Neuronal stem cell (in vitro differentiated cells): Measurements from ENCODE around the gene ABCD2.

Source experiments
- DNase-seq: peaks from one replicate; pipeline ENCODE4 v3.0.0-alpha.2; 2013; ENCODE audit warnings: low spot score
- H2AFZ ChIP-seq: one replicate; pipeline ENCODE4 v1.6.1; 2013; ENCODE audit warnings: mild to moderate bottlenecking, low read length, inconsistent platforms
- H2AK5ac ChIP-seq: 2 replicates; pipeline ENCODE4 v1.6.1; 2013; ENCODE audit warnings: low read depth, mild to moderate bottlenecking, inconsistent platforms, low read length, moderate library complexity, mixed read lengths
- H2BK120ac ChIP-seq: 2 replicates; pipeline ENCODE4 v1.6.1; 2013; ENCODE audit warnings: low read depth, mild to moderate bottlenecking, inconsistent platforms, low read length, moderate library complexity, mixed read lengths
- H2BK12ac ChIP-seq: one replicate; pipeline ENCODE4 v1.6.1; 2013; ENCODE audit warnings: low read length, inconsistent platforms
- H2BK15ac ChIP-seq: 2 replicates; pipeline ENCODE4 v1.6.1; 2013; ENCODE audit warnings: mild to moderate bottlenecking, low read length, inconsistent platforms, mixed read lengths
- H2BK5ac ChIP-seq: one replicate; pipeline ENCODE4 v1.6.1; 2013; ENCODE audit warnings: inconsistent platforms, mild to moderate bottlenecking, low read length, moderate library complexity
- H3K14ac ChIP-seq: one replicate; pipeline ENCODE4 v1.6.1; 2013; ENCODE audit warnings: low read length, inconsistent platforms
- H3K18ac ChIP-seq: 2 replicates; pipeline ENCODE4 v1.6.1; 2013; ENCODE audit warnings: low read length, inconsistent platforms
- H3K23ac ChIP-seq: 2 replicates; pipeline ENCODE4 v1.6.1; 2013; ENCODE audit warnings: low read depth, mild to moderate bottlenecking, mixed read lengths, low read length, inconsistent platforms; ENCODE audit not compliant: poor library complexity
- H3K27ac ChIP-seq: replicated peaks from 3 replicates; pipeline ENCODE4 v1.5.1; 2013; ENCODE audit warnings: low read length, inconsistent platforms
- H3K27me3 ChIP-seq, 3 experiments: 2 replicates each; pipeline ENCODE4 v1.6.1; 2013; ENCODE audit warnings: low read length in 3 of 3, mild to moderate bottlenecking in 2 of 3, inconsistent platforms in 1 of 3, low read depth in 1 of 3, mixed read lengths in 1 of 3, moderate library complexity in 1 of 3; ENCODE audit not compliant: control insufficient read depth in 3 of 3, insufficient read depth in 3 of 3
- H3K36me3 ChIP-seq, 2 donors: replicated peaks in 1 of 2; 2 replicates each; pipeline ENCODE4 v1.6.1; 2013; ENCODE audit warnings: low read length in 2 of 2; ENCODE audit not compliant: control insufficient read depth in 2 of 2, insufficient read depth in 2 of 2
- H3K4ac ChIP-seq: 2 replicates; pipeline ENCODE4 v1.6.1; 2013; ENCODE audit warnings: inconsistent platforms, mild to moderate bottlenecking, low read length, moderate library complexity
- H3K4me1 ChIP-seq, 2 donors: 1 replicate in 1 of 2; 2 replicates in 1 of 2; pipeline ENCODE4 v1.6.1; 2013; ENCODE audit warnings: low read length in 2 of 2, low read depth in 1 of 2; ENCODE audit not compliant: control insufficient read depth in 2 of 2, insufficient read depth in 1 of 2
- H3K4me2 ChIP-seq: one replicate; pipeline ENCODE4 v1.6.1; 2013; ENCODE audit warnings: mild to moderate bottlenecking, low read length, inconsistent platforms; ENCODE audit not compliant: insufficient read depth, poor library complexity, severe bottlenecking
- H3K4me3 ChIP-seq, 2 donors: 2 replicates each; pipeline ENCODE4 v1.5.1; 2013; ENCODE audit warnings: low read length in 2 of 2, mild to moderate bottlenecking in 2 of 2, inconsistent platforms in 1 of 2, moderate library complexity in 1 of 2
- H3K79me1 ChIP-seq: one replicate; pipeline ENCODE4 v1.6.1; 2013; ENCODE audit warnings: low read depth, mild to moderate bottlenecking, inconsistent platforms, low read length, moderate library complexity
- H3K9ac ChIP-seq: one replicate; pipeline ENCODE4 v1.6.1; 2013; ENCODE audit warnings: mild to moderate bottlenecking, low read depth, low read length, inconsistent platforms; ENCODE audit not compliant: poor library complexity
- H3K9me3 ChIP-seq, 2 donors: replicated peaks in 1 of 2; 2 replicates each; pipeline versions ENCODE3 to v1.6.1; 2013; ENCODE audit warnings: low read length in 2 of 2, mild to moderate bottlenecking in 2 of 2, inconsistent platforms in 1 of 2, low read depth in 1 of 2, mixed read lengths in 1 of 2, moderate library complexity in 1 of 2; ENCODE audit not compliant: control insufficient read depth in 2 of 2, insufficient read depth in 1 of 2
- H4K8ac ChIP-seq: one replicate; pipeline ENCODE4 v1.6.1; 2013; ENCODE audit warnings: low read depth, mild to moderate bottlenecking, inconsistent platforms, low read length, moderate library complexity
- H4K91ac ChIP-seq: one replicate; pipeline ENCODE4 v1.6.1; 2013; ENCODE audit warnings: low read length, low read depth, mild to moderate bottlenecking, inconsistent platforms; ENCODE audit not compliant: poor library complexity
- WGBS, 2 donors: extraction: QIAGEN DNeasy Blood & Tissue Kit; methylation state at CpG; one replicate each; pipeline ENCODE4 v1.1.7; 2013; ENCODE audit warnings: missing lambda C conversion rate in 2 of 2, mixed read lengths in 1 of 2; ENCODE audit not compliant: insufficient read length in 2 of 2, insufficient replicate concordance in 1 of 2; ENCODE audit errors: extremely low coverage in 2 of 2; 5-methylcytosine and 5-hydroxymethylcytosine counted together

Gene ABCD2

DNA sequence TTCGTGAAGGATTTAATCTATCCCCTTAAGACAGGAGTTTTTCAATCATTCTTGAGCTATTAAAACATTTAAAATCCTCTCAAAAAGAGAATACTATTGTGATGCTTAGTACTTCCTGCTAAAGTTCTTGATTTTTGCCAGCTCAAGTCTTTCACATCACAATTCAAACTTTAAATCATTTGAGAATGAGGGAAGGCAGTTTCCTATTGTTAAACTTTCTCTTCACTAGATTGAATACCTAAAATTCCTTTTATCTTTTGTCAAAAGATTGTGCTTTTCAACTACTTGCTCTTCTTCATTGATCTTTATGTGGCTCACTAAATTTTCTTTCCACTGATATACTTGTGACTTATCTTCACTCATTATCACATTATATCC is 44.1 kb downstream of the ABCD2 start:
- Histone ChIP-seq H3K36me3 (no peaks in the 10 kb centered on the region), H3K9ac (no peak overlapping the region), H2BK5ac (no peak overlapping the region), H3K4me1 (peaks cover 2 to 24% of the 10 kb centered on the region in 2 donors), H2BK120ac (no peak overlapping the region), H2BK15ac (no peak overlapping the region), H2AFZ (peak overlapping the region; percentile 48), H3K27ac (no peak overlapping the region), H3K4me3 (no peak overlapping the region), H3K79me1 (no peaks in the 10 kb centered on the region), H2AK5ac (no peak overlapping the region), H4K8ac (no peak overlapping the region), H3K27me3 (no peaks in the 10 kb centered on the region), H3K14ac (no peak overlapping the region), H3K4me2 (no peak overlapping the region), H2BK12ac (no peak overlapping the region), H3K18ac (no peak overlapping the region), H3K4ac (no peak overlapping the region), H3K9me3 (no peaks in the 10 kb centered on the region), H3K23ac (no peak overlapping the region), H4K91ac (no peak overlapping the region)
- WGBS, 2 donors, result no CpG with 5 or more reads among the region's 1 CpG
- no peak for DNase-seq

- H3K36me3 ChIP-seq, result no peaks in the 10 kb centered on the region
- H3K4me2 ChIP-seq, result no peak overlapping the region
- peak overlapping the region; percentile 48 for H2AFZ ChIP-seq
- no peak overlapping the region for H4K91ac ChIP-seq
- H3K4me1 ChIP-seq, result peaks cover 2 to 24% of the 10 kb centered on the region in 2 donors
- H3K79me1 ChIP-seq, result no peaks in the 10 kb centered on the region
- H3K23ac ChIP-seq, result no peak overlapping the region
- no peak overlapping the region for H2BK5ac ChIP-seq
- WGBS, 2 donors, result no CpG with 5 or more reads among the region's 4 CpGs
- no peak overlapping the region for H3K9ac ChIP-seq
- H3K9me3 ChIP-seq, result no peaks in the 10 kb centered on the region
- H2BK15ac ChIP-seq, result no peak overlapping the region
- H3K14ac ChIP-seq, result no peak overlapping the region
- DNase-seq, result no peak
- no peak overlapping the region for H3K27ac ChIP-seq
- no peak overlapping the region for H2BK120ac ChIP-seq
- no peak overlapping the region for H3K18ac ChIP-seq
- H4K8ac ChIP-seq, result no peak overlapping the region
- no peak overlapping the region for H2BK12ac ChIP-seq
- H2AK5ac ChIP-seq, result no peak overlapping the region
- H3K27me3 ChIP-seq, result no peaks in the 10 kb centered on the region
- no peak overlapping the region for H3K4me3 ChIP-seq
- no peak overlapping the region for H3K4ac ChIP-seq
Measured at GRCh38 chr12:39574785-39575497, 44.7 kb downstream of the ABCD2 start.

- Histone ChIP-seq H3K9ac (no peak overlapping the region), H3K9me3 (peaks cover 0 to 4% of the 10 kb centered on the region in 2 donors), H2AK5ac (no peak overlapping the region), H3K36me3 (no peaks in the 10 kb centered on the region), H3K4me3 (no peak overlapping the region), H3K14ac (no peak overlapping the region), H2BK120ac (no peak overlapping the region), H3K27ac (no peak overlapping the region), H3K27me3 (no peaks in the 10 kb centered on the region), H3K4me2 (no peak overlapping the region), H2BK12ac (no peak overlapping the region), H2BK5ac (no peak overlapping the region), H3K4ac (no peak overlapping the region), H2AFZ (no peak overlapping the region), H3K79me1 (no peaks in the 10 kb centered on the region), H4K91ac (no peak overlapping the region), H4K8ac (no peak overlapping the region), H3K18ac (no peak overlapping the region), H3K4me1 (peaks cover 2 to 24% of the 10 kb centered on the region in 2 donors), H2BK15ac (no peak overlapping the region), H3K23ac (no peak overlapping the region)
- DNase-seq, result peak; percentile 15
- WGBS, 2 donors, result no CpG with 5 or more reads among the region's 1 CpG
Measured at GRCh38 chr12:39574378-39574777, 45.2 kb downstream of the ABCD2 start.

DNA sequence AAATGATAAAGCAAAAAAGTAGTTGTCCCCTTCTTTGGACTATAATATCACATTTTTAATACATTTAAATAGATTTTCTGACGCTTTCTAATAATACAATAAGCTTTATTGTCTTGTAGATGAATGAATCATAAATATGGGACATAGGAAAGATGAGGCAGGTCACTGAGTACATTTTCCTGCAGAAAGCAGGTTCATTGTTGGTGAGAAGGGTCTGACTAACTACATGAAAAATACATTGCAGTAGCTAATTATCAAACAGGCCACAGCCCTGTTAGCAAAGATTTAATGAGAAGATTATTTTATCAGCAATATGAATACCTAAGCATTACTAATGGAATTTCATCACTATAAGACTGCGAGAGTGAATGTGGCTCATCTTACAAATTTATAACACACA is 45.6 kb downstream of the ABCD2 start:
- no peak overlapping the region for H3K4ac ChIP-seq
- H3K9me3 ChIP-seq, result peaks cover 0 to 8% of the 10 kb centered on the region in 2 donors
- H3K4me2 ChIP-seq, result no peak overlapping the region
- H2AK5ac ChIP-seq, result no peak overlapping the region
- no peak overlapping the region for H3K27ac ChIP-seq
- H2BK120ac ChIP-seq, result no peak overlapping the region
- DNase-seq, result no peak
- H3K9ac ChIP-seq, result no peak overlapping the region
- no CpG with 5 or more reads among the region's 2 CpGs for WGBS, 2 donors
- H3K27me3 ChIP-seq, result no peaks in the 10 kb centered on the region
- peaks cover 2 to 24% of the 10 kb centered on the region in 2 donors for H3K4me1 ChIP-seq
- H2BK15ac ChIP-seq, result no peak overlapping the region
- H3K18ac ChIP-seq, result no peak overlapping the region
- no peak overlapping the region for H2AFZ ChIP-seq
- no peaks in the 10 kb centered on the region for H3K79me1 ChIP-seq
- H3K4me3 ChIP-seq, result no peak overlapping the region
- H2BK12ac ChIP-seq, result no peak overlapping the region
- no peak overlapping the region for H4K8ac ChIP-seq
- no peaks in the 10 kb centered on the region for H3K36me3 ChIP-seq
- no peak overlapping the region for H4K91ac ChIP-seq
- H3K23ac ChIP-seq, result no peak overlapping the region
- H2BK5ac ChIP-seq, result no peak overlapping the region
- H3K14ac ChIP-seq, result no peak overlapping the region
